WTC11 (cell line): ENCODE data around the gene RARA. TPM values are rescaled to one million over a fixed set of nuclear protein-coding genes. Genes with fewer than 3 reads are reported as not detected.
A peak's percentile ranks its signal among the peaks of the same experiment; 100 is the strongest.

Experiments
- ATAC-seq: fragments of 200-7000 bp; cut with Tn5 transposase; 2 replicates; pipeline ENCODE4 v1.10.0; 2021; ENCODE audit warnings: mild to moderate bottlenecking, moderate library complexity
- CTCF ChIA-PET: fragments of 300-600 bp; sonication (Branson Sonifier 250); formaldehyde crosslinking; loops from one replicate; lab custom pipeline; 2021; ENCODE audit warnings: antibody characterized with exemption; lab: Charles Lee
- POLR2A ChIA-PET: fragments of 350-600 bp; sonication (Branson Sonifier 250); formaldehyde crosslinking; loops from one replicate; lab custom pipeline; 2021; ENCODE audit warnings: antibody characterized with exemption; lab: Charles Lee
- DNase-seq: peaks from one replicate; pipeline ENCODE4 v3.0.0; 2021; ENCODE audit warnings: low spot score
- H3K27ac Mint-ChIP-seq: 2 replicates; pipeline ENCODE4 v1.8.0; 2021; ENCODE audit warnings: mixed read lengths
- H3K27me3 Mint-ChIP-seq: 2 replicates; pipeline ENCODE4 v1.8.0; 2021; ENCODE audit warnings: low read depth, mild to moderate bottlenecking, moderate library complexity, mixed read lengths
- H3K36me3 Mint-ChIP-seq: 2 replicates; pipeline ENCODE4 v1.8.0; 2021; ENCODE audit warnings: mixed read lengths
- H3K4me1 Mint-ChIP-seq: 2 replicates; pipeline ENCODE4 v1.8.0; 2022; ENCODE audit warnings: mixed read lengths
- H3K4me3 Mint-ChIP-seq: 2 replicates; pipeline ENCODE4 v1.8.0; 2021; ENCODE audit warnings: mild to moderate bottlenecking, moderate library complexity, mixed read lengths
- H3K9me3 Mint-ChIP-seq: 2 replicates; pipeline ENCODE4 v1.8.0; 2021; ENCODE audit warnings: mixed read lengths
- AR ChIP-seq: fragments of 250-450 bp; sonication (Bioruptor Pico); IDR thresholded peaks from 2 replicates; pipeline ENCODE4 v1.9.0; 2021; ENCODE audit warnings: mild to moderate bottlenecking
- ATF3 ChIP-seq: sonication (generic); formaldehyde crosslinking; conservative IDR thresholded peaks from 2 replicates; pipeline ENCODE4 v1.8.1; 2022; ENCODE audit warnings: mild to moderate bottlenecking, missing genetic modification reagents
- CREM ChIP-seq: sonication (generic); formaldehyde crosslinking; IDR thresholded peaks from 2 replicates; pipeline ENCODE4 v1.8.1; 2022; ENCODE audit warnings: mild to moderate bottlenecking, missing genetic modification reagents, moderate library complexity
- CTCF ChIP-seq: fragments of 200-600 bp; IDR thresholded peaks from 2 replicates; pipeline ENCODE4 v1.8.0; 2022; ENCODE audit warnings: antibody characterized with exemption
- ELF4 ChIP-seq: sonication (generic); formaldehyde crosslinking; IDR thresholded peaks from 2 replicates; pipeline ENCODE4 v1.8.1; 2022; ENCODE audit warnings: low read depth, mild to moderate bottlenecking, moderate library complexity, missing genetic modification reagents
- ESRRA ChIP-seq: sonication (generic); formaldehyde crosslinking; IDR thresholded peaks from 2 replicates; pipeline ENCODE4 v1.8.1; 2022; ENCODE audit warnings: mild to moderate bottlenecking, missing genetic modification reagents, borderline replicate concordance
- FOXK1 ChIP-seq: sonication (generic); formaldehyde crosslinking; IDR thresholded peaks from 2 replicates; pipeline ENCODE4 v1.8.0; 2022; ENCODE audit warnings: mild to moderate bottlenecking, moderate library complexity, missing genetic modification reagents
- FOXP4 ChIP-seq: sonication (generic); formaldehyde crosslinking; IDR thresholded peaks from 2 replicates; pipeline ENCODE4 v1.8.0; 2022; ENCODE audit warnings: mild to moderate bottlenecking, missing genetic modification reagents
- GABPB1 ChIP-seq: sonication (generic); formaldehyde crosslinking; IDR thresholded peaks from 2 replicates; pipeline ENCODE4 v1.8.1; 2023; ENCODE audit warnings: mild to moderate bottlenecking, missing genetic modification reagents
- HMGA2 ChIP-seq: fragments of 250-450 bp; sonication (Bioruptor Pico); IDR thresholded peaks from 2 replicates; pipeline ENCODE4 v1.4.0; 2021; ENCODE audit warnings: mild to moderate bottlenecking, moderate library complexity
- JUN ChIP-seq: sonication (generic); formaldehyde crosslinking; IDR thresholded peaks from 2 replicates; pipeline ENCODE4 v1.8.0; 2023; ENCODE audit warnings: mild to moderate bottlenecking, missing genetic modification reagents
- MAX ChIP-seq: sonication (generic); formaldehyde crosslinking; IDR thresholded peaks from 2 replicates; pipeline ENCODE4 v1.8.0; 2022; ENCODE audit warnings: mild to moderate bottlenecking, missing genetic modification reagents
- MYBL2 ChIP-seq: sonication (generic); formaldehyde crosslinking; IDR thresholded peaks from 2 replicates; pipeline ENCODE4 v1.8.1; 2023; ENCODE audit warnings: mild to moderate bottlenecking, moderate library complexity, missing genetic modification reagents
- NFATC4 ChIP-seq: fragments of 250-450 bp; sonication (Bioruptor Pico); IDR thresholded peaks from 2 replicates; pipeline ENCODE4 v1.9.0; 2021; ENCODE audit warnings: mild to moderate bottlenecking
- NR2C2 ChIP-seq: sonication (generic); formaldehyde crosslinking; IDR thresholded peaks from 2 replicates; pipeline ENCODE4 v1.8.0; 2022; ENCODE audit warnings: mild to moderate bottlenecking, missing genetic modification reagents
- NR3C1 ChIP-seq: sonication (generic); formaldehyde crosslinking; conservative IDR thresholded peaks from 2 replicates; pipeline ENCODE4 v1.8.1; 2023; ENCODE audit warnings: low read depth, mild to moderate bottlenecking, missing genetic modification reagents
- TCF7 ChIP-seq: sonication (generic); formaldehyde crosslinking; IDR thresholded peaks from 2 replicates; pipeline ENCODE4 v1.8.0; 2022; ENCODE audit warnings: mild to moderate bottlenecking, low read depth, missing genetic modification reagents, moderate library complexity
- TP53 ChIP-seq: sonication (generic); formaldehyde crosslinking; IDR thresholded peaks from 2 replicates; pipeline ENCODE4 v1.8.1; 2023; ENCODE audit warnings: mild to moderate bottlenecking, missing genetic modification reagents
- ZBTB43 ChIP-seq: sonication (generic); formaldehyde crosslinking; IDR thresholded peaks from 2 replicates; pipeline ENCODE4 v1.8.1; 2023; ENCODE audit warnings: mild to moderate bottlenecking, missing genetic modification reagents
- ZNF317 ChIP-seq: sonication (generic); formaldehyde crosslinking; IDR thresholded peaks from 2 replicates; pipeline ENCODE4 v1.8.1; 2023; ENCODE audit warnings: low read depth, mild to moderate bottlenecking, moderate library complexity, missing genetic modification reagents, borderline replicate concordance
- ZNF423 ChIP-seq: fragments of 250-450 bp; sonication (Bioruptor Pico); IDR thresholded peaks from 2 replicates; pipeline ENCODE4 v2.1.2; 2022; ENCODE audit warnings: mild to moderate bottlenecking, moderate library complexity
- ZNF425 ChIP-seq: fragments of 250-450 bp; sonication (Bioruptor Pico); conservative IDR thresholded peaks from 2 replicates; pipeline ENCODE4 v1.9.0; 2021; ENCODE audit warnings: mild to moderate bottlenecking
- total RNA-seq: library from RNA; stranded (reverse); gene quantifications from 3 replicates; pipeline ENCODE4 v1.2.3, GENCODE V29; 2021

The RARA gene
- total RNA-seq, 1 experiment from 2014 or later, result 20.7 TPM

GRCh38 chr17:40362696-40363110, 53.7 kb downstream of the RARA start (continued):
- TF ChIP-seq GABPB1 (CRISPR knock-in tag), result peak; percentile 76
- no peak for TF ChIP-seq TP53
- TF ChIP-seq ZNF317 (CRISPR knock-in tag), result no peak
- TF ChIP-seq ATF3 (CRISPR knock-in tag), result no peak
- TF ChIP-seq AR (CRISPR knock-in tag), result no peak
- TF ChIP-seq NR3C1 (CRISPR knock-in tag), result 0 out of 2 replicates have a peak, but pooled peaks have one; percentile 52
- TF ChIP-seq FOXP4 (CRISPR knock-in tag), result no peak
- 0 out of 2 replicates have a peak, but pooled peaks have one; percentile 11 for TF ChIP-seq TCF7 (CRISPR knock-in tag)
- TF ChIP-seq HMGA2, result no peak
- no peak for TF ChIP-seq ESRRA
- no peak for TF ChIP-seq NFATC4 (CRISPR knock-in tag)
- TF ChIP-seq MYBL2 (CRISPR knock-in tag), result no peak
- TF ChIP-seq CTCF, result no peak
- no peak for TF ChIP-seq JUN (CRISPR knock-in tag)

- Mint-ChIP-seq H3K4me1 (peaks cover 36% of the 10 kb centered on the region), H3K9me3 (no peaks in the 10 kb centered on the region), H3K4me3 (peak overlapping the region; percentile 80), H3K27me3 (peaks cover 40% of the 10 kb centered on the region), H3K27ac (no peak overlapping the region), H3K36me3 (no peaks in the 10 kb centered on the region)
- peak; percentile 3 for ATAC-seq
- DNase-seq, result peak; percentile 46
- CTCF ChIA-PET, result interaction anchor here (0.7 to 6.9 kb wide), 23 partner anchors 8 to 257 kb away, joined by 3 to 102 read pairs (median 5); partner anchors contain the start of genes IGFBP4, TNS4 and TOP2A
- POLR2A ChIA-PET, result no interaction called here
- no peak for TF ChIP-seq ATF3 (CRISPR knock-in tag)
- TF ChIP-seq ELF4 (CRISPR knock-in tag), result no peak
- TF ChIP-seq NR2C2 (CRISPR knock-in tag), result no peak
- no peak for TF ChIP-seq ZBTB43 (CRISPR knock-in tag)
- 0 out of 2 replicates have a peak, but pooled peaks have one; percentile 10 for TF ChIP-seq FOXK1 (CRISPR knock-in tag)
- no peak for TF ChIP-seq ZNF425 (CRISPR knock-in tag)
- TF ChIP-seq CREM (CRISPR knock-in tag), result 0 out of 2 replicates have a peak, but pooled peaks have one; percentile 5
- TF ChIP-seq ZNF423 (CRISPR knock-in tag), result 0 out of 2 replicates have a peak, but pooled peaks have one; percentile 33
- peak; percentile 60; the same call in 1 of the 2 replicates for TF ChIP-seq MAX (CRISPR knock-in tag)
- 0 out of 2 replicates have a peak, but pooled peaks have one; percentile 18 for TF ChIP-seq NR3C1 (CRISPR knock-in tag)
Observed at GRCh38 chr17:40363111-40363827, 54.3 kb downstream of the RARA start.
